WTC11 (cell line): ENCODE measurements around the gene KRTAP10-9. TPM values are rescaled to one million over a fixed set of nuclear protein-coding genes. Genes with fewer than 3 reads are reported as not detected.

Source experiments
- ATAC-seq: fragments of 200-7000 bp; cut with Tn5 transposase; 2 replicates; pipeline ENCODE4 v1.10.0; 2021; ENCODE audit warnings: mild to moderate bottlenecking, moderate library complexity
- CTCF ChIA-PET: fragments of 300-600 bp; sonication (Branson Sonifier 250); formaldehyde crosslinking; loops from one replicate; lab custom pipeline; 2021; ENCODE audit warnings: antibody characterized with exemption; lab: Charles Lee
- POLR2A ChIA-PET: fragments of 350-600 bp; sonication (Branson Sonifier 250); formaldehyde crosslinking; loops from one replicate; lab custom pipeline; 2021; ENCODE audit warnings: antibody characterized with exemption; lab: Charles Lee
- DNase-seq: peaks from one replicate; pipeline ENCODE4 v3.0.0; 2021; ENCODE audit warnings: low spot score
- H3K27ac Mint-ChIP-seq: 2 replicates; pipeline ENCODE4 v1.8.0; 2021; ENCODE audit warnings: mixed read lengths
- H3K27me3 Mint-ChIP-seq: 2 replicates; pipeline ENCODE4 v1.8.0; 2021; ENCODE audit warnings: low read depth, mild to moderate bottlenecking, moderate library complexity, mixed read lengths
- H3K36me3 Mint-ChIP-seq: 2 replicates; pipeline ENCODE4 v1.8.0; 2021; ENCODE audit warnings: mixed read lengths
- H3K4me1 Mint-ChIP-seq: 2 replicates; pipeline ENCODE4 v1.8.0; 2022; ENCODE audit warnings: mixed read lengths
- H3K4me3 Mint-ChIP-seq: 2 replicates; pipeline ENCODE4 v1.8.0; 2021; ENCODE audit warnings: mild to moderate bottlenecking, moderate library complexity, mixed read lengths
- H3K9me3 Mint-ChIP-seq: 2 replicates; pipeline ENCODE4 v1.8.0; 2021; ENCODE audit warnings: mixed read lengths
- CREM ChIP-seq: sonication (generic); formaldehyde crosslinking; IDR thresholded peaks from 2 replicates; pipeline ENCODE4 v1.8.1; 2022; ENCODE audit warnings: mild to moderate bottlenecking, missing genetic modification reagents, moderate library complexity
- ELF4 ChIP-seq: sonication (generic); formaldehyde crosslinking; IDR thresholded peaks from 2 replicates; pipeline ENCODE4 v1.8.1; 2022; ENCODE audit warnings: low read depth, mild to moderate bottlenecking, moderate library complexity, missing genetic modification reagents
- FOXP1 ChIP-seq: sonication (generic); formaldehyde crosslinking; IDR thresholded peaks from 2 replicates; pipeline ENCODE4 v1.8.0; 2022; ENCODE audit warnings: missing genetic modification reagents, mild to moderate bottlenecking, moderate library complexity, borderline replicate concordance
- GABPB1 ChIP-seq: sonication (generic); formaldehyde crosslinking; IDR thresholded peaks from 2 replicates; pipeline ENCODE4 v1.8.1; 2023; ENCODE audit warnings: mild to moderate bottlenecking, missing genetic modification reagents
- MYBL2 ChIP-seq: sonication (generic); formaldehyde crosslinking; IDR thresholded peaks from 2 replicates; pipeline ENCODE4 v1.8.1; 2023; ENCODE audit warnings: mild to moderate bottlenecking, moderate library complexity, missing genetic modification reagents
- OVOL2 ChIP-seq: fragments of 250-450 bp; sonication (Bioruptor Pico); IDR thresholded peaks from 2 replicates; pipeline ENCODE4 v1.9.0; 2021; ENCODE audit warnings: mild to moderate bottlenecking, borderline replicate concordance
- RELA ChIP-seq: sonication (generic); formaldehyde crosslinking; IDR thresholded peaks from 2 replicates; pipeline ENCODE4 v1.8.1; 2022; ENCODE audit warnings: missing genetic modification reagents, mild to moderate bottlenecking, borderline replicate concordance
- RORB ChIP-seq: fragments of 250-450 bp; sonication (Bioruptor Pico); IDR thresholded peaks from 2 replicates; pipeline ENCODE4 v1.9.0; 2021; ENCODE audit warnings: mild to moderate bottlenecking
- SMAD3 ChIP-seq: sonication (generic); formaldehyde crosslinking; IDR thresholded peaks from 2 replicates; pipeline ENCODE4 v1.8.0; 2022; ENCODE audit warnings: missing genetic modification reagents, mild to moderate bottlenecking, borderline replicate concordance
- ZNF317 ChIP-seq: sonication (generic); formaldehyde crosslinking; IDR thresholded peaks from 2 replicates; pipeline ENCODE4 v1.8.1; 2023; ENCODE audit warnings: low read depth, mild to moderate bottlenecking, moderate library complexity, missing genetic modification reagents, borderline replicate concordance
- ZNF416 ChIP-seq: fragments of 250-450 bp; sonication (Bioruptor Pico); IDR thresholded peaks from 2 replicates; pipeline ENCODE4 v1.9.0; 2021; ENCODE audit warnings: mild to moderate bottlenecking, inconsistent platforms
- total RNA-seq: library from RNA; stranded (reverse); gene quantifications from 3 replicates; pipeline ENCODE4 v1.2.3, GENCODE V29; 2021
- TF ChIP-seq, protein P1 (sequence below): fragments of 200-600 bp; IDR thresholded peaks from 2 replicates; pipeline ENCODE4 v1.8.0; 2022; ENCODE audit warnings: antibody characterized with exemption
- TF ChIP-seq, protein P2 (sequence below): sonication (generic); formaldehyde crosslinking; IDR thresholded peaks from 2 replicates; pipeline ENCODE4 v1.8.0; 2023; ENCODE audit warnings: missing genetic modification reagents, mild to moderate bottlenecking, borderline replicate concordance
- TF ChIP-seq, protein P3 (sequence below): sonication (generic); formaldehyde crosslinking; conservative IDR thresholded peaks from 2 replicates; pipeline ENCODE4 v1.8.1; 2023; ENCODE audit warnings: mild to moderate bottlenecking, low read depth, missing genetic modification reagents, moderate library complexity
- TF ChIP-seq, protein P4 (sequence below): sonication (generic); formaldehyde crosslinking; IDR thresholded peaks from 2 replicates; pipeline ENCODE4 v1.8.1; 2023; ENCODE audit warnings: mild to moderate bottlenecking, missing genetic modification reagents
- TF ChIP-seq, protein P5 (sequence below): sonication (generic); formaldehyde crosslinking; IDR thresholded peaks from 2 replicates; pipeline ENCODE4 v1.8.0; 2022; ENCODE audit warnings: mild to moderate bottlenecking, missing genetic modification reagents
- TF ChIP-seq, protein P6 (sequence below): sonication (generic); formaldehyde crosslinking; IDR thresholded peaks from 2 replicates; pipeline ENCODE4 v1.8.1; 2023; ENCODE audit warnings: mild to moderate bottlenecking, missing genetic modification reagents, borderline replicate concordance

Gene KRTAP10-9
- total RNA-seq, 1 experiment from 2014 or later = not detected

DNA sequence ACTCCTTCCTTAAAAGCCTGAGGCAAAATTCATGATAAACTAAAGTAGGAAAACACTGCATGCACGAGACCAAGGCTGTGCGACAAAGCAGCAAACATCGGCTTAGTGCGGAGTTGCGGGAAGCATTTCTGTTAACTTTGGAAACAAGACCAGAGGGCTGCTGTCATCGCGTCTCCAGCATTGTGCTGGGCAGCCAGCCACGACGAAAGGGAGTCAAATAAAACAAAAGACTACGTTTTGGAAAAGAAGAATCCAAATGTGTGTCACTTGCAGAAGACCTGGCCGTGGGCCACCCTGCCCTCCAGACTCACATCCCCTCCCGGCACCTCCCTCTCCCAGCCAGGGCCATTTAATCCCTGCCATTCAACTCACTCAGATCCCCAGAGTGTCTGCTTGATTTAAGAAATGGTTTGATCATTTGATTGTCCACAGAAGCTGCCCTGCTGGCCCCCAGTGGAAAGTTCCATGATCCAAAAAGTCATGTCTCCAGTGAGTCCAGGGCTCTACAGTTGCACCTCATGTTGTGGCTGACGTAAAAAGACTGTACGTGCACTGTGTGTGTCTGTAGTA lies 16.9 kb downstream of the KRTAP10-9 start:
- H3K4me1 Mint-ChIP-seq = peaks cover 10% of the 10 kb centered on the region

DNA sequence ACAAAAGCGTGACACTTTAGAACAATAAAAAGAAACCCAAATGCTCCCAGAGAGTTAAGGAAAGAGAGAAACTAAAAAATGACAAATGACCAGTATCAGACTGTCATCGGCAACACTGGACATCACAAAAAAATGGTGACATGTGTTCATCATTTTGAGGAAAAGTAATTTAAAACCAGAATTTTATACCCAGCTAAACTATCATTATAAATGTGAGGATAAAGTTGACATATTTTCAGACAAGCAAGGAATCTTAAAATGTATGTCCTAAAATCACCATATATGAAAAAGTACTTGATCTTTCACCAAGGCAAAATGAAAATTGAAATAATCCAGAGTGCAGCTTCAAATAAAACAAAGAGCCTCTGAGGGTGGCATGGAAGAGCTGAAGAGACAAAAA lies 18.0 kb downstream of the KRTAP10-9 start:
- peaks cover 27% of the 10 kb centered on the region for H3K36me3 Mint-ChIP-seq
- TF ChIP-seq, protein P1, sequence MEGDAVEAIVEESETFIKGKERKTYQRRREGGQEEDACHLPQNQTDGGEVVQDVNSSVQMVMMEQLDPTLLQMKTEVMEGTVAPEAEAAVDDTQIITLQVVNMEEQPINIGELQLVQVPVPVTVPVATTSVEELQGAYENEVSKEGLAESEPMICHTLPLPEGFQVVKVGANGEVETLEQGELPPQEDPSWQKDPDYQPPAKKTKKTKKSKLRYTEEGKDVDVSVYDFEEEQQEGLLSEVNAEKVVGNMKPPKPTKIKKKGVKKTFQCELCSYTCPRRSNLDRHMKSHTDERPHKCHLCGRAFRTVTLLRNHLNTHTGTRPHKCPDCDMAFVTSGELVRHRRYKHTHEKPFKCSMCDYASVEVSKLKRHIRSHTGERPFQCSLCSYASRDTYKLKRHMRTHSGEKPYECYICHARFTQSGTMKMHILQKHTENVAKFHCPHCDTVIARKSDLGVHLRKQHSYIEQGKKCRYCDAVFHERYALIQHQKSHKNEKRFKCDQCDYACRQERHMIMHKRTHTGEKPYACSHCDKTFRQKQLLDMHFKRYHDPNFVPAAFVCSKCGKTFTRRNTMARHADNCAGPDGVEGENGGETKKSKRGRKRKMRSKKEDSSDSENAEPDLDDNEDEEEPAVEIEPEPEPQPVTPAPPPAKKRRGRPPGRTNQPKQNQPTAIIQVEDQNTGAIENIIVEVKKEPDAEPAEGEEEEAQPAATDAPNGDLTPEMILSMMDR = no peak
- TF ChIP-seq ELF4 (CRISPR knock-in tag) (no peak), MYBL2 (CRISPR knock-in tag) (no peak), GABPB1 (CRISPR knock-in tag) (no peak), CREM (CRISPR knock-in tag) (no peak), ZNF416 (CRISPR knock-in tag) (no peak), ZNF317 (CRISPR knock-in tag) (no peak)
- TF ChIP-seq, protein P2, sequence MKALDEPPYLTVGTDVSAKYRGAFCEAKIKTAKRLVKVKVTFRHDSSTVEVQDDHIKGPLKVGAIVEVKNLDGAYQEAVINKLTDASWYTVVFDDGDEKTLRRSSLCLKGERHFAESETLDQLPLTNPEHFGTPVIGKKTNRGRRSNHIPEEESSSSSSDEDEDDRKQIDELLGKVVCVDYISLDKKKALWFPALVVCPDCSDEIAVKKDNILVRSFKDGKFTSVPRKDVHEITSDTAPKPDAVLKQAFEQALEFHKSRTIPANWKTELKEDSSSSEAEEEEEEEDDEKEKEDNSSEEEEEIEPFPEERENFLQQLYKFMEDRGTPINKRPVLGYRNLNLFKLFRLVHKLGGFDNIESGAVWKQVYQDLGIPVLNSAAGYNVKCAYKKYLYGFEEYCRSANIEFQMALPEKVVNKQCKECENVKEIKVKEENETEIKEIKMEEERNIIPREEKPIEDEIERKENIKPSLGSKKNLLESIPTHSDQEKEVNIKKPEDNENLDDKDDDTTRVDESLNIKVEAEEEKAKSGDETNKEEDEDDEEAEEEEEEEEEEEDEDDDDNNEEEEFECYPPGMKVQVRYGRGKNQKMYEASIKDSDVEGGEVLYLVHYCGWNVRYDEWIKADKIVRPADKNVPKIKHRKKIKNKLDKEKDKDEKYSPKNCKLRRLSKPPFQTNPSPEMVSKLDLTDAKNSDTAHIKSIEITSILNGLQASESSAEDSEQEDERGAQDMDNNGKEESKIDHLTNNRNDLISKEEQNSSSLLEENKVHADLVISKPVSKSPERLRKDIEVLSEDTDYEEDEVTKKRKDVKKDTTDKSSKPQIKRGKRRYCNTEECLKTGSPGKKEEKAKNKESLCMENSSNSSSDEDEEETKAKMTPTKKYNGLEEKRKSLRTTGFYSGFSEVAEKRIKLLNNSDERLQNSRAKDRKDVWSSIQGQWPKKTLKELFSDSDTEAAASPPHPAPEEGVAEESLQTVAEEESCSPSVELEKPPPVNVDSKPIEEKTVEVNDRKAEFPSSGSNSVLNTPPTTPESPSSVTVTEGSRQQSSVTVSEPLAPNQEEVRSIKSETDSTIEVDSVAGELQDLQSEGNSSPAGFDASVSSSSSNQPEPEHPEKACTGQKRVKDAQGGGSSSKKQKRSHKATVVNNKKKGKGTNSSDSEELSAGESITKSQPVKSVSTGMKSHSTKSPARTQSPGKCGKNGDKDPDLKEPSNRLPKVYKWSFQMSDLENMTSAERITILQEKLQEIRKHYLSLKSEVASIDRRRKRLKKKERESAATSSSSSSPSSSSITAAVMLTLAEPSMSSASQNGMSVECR = no peak
- TF ChIP-seq, protein P3, sequence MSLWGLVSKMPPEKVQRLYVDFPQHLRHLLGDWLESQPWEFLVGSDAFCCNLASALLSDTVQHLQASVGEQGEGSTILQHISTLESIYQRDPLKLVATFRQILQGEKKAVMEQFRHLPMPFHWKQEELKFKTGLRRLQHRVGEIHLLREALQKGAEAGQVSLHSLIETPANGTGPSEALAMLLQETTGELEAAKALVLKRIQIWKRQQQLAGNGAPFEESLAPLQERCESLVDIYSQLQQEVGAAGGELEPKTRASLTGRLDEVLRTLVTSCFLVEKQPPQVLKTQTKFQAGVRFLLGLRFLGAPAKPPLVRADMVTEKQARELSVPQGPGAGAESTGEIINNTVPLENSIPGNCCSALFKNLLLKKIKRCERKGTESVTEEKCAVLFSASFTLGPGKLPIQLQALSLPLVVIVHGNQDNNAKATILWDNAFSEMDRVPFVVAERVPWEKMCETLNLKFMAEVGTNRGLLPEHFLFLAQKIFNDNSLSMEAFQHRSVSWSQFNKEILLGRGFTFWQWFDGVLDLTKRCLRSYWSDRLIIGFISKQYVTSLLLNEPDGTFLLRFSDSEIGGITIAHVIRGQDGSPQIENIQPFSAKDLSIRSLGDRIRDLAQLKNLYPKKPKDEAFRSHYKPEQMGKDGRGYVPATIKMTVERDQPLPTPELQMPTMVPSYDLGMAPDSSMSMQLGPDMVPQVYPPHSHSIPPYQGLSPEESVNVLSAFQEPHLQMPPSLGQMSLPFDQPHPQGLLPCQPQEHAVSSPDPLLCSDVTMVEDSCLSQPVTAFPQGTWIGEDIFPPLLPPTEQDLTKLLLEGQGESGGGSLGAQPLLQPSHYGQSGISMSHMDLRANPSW = no peak
- TF ChIP-seq, protein P4, sequence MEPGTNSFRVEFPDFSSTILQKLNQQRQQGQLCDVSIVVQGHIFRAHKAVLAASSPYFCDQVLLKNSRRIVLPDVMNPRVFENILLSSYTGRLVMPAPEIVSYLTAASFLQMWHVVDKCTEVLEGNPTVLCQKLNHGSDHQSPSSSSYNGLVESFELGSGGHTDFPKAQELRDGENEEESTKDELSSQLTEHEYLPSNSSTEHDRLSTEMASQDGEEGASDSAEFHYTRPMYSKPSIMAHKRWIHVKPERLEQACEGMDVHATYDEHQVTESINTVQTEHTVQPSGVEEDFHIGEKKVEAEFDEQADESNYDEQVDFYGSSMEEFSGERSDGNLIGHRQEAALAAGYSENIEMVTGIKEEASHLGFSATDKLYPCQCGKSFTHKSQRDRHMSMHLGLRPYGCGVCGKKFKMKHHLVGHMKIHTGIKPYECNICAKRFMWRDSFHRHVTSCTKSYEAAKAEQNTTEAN (CRISPR knock-in tag) = no peak

More for the DNA sequence above, 16.9 kb downstream of the KRTAP10-9 start:
- TF ChIP-seq RORB (no peak), FOXP1 (CRISPR knock-in tag) (no peak), SMAD3 (CRISPR knock-in tag) (no peak), RELA (CRISPR knock-in tag) (no peak), OVOL2 (no peak)
- TF ChIP-seq, protein P5, sequence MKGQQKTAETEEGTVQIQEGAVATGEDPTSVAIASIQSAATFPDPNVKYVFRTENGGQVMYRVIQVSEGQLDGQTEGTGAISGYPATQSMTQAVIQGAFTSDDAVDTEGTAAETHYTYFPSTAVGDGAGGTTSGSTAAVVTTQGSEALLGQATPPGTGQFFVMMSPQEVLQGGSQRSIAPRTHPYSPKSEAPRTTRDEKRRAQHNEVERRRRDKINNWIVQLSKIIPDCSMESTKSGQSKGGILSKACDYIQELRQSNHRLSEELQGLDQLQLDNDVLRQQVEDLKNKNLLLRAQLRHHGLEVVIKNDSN (CRISPR knock-in tag) = no peak
- TF ChIP-seq, protein P6, sequence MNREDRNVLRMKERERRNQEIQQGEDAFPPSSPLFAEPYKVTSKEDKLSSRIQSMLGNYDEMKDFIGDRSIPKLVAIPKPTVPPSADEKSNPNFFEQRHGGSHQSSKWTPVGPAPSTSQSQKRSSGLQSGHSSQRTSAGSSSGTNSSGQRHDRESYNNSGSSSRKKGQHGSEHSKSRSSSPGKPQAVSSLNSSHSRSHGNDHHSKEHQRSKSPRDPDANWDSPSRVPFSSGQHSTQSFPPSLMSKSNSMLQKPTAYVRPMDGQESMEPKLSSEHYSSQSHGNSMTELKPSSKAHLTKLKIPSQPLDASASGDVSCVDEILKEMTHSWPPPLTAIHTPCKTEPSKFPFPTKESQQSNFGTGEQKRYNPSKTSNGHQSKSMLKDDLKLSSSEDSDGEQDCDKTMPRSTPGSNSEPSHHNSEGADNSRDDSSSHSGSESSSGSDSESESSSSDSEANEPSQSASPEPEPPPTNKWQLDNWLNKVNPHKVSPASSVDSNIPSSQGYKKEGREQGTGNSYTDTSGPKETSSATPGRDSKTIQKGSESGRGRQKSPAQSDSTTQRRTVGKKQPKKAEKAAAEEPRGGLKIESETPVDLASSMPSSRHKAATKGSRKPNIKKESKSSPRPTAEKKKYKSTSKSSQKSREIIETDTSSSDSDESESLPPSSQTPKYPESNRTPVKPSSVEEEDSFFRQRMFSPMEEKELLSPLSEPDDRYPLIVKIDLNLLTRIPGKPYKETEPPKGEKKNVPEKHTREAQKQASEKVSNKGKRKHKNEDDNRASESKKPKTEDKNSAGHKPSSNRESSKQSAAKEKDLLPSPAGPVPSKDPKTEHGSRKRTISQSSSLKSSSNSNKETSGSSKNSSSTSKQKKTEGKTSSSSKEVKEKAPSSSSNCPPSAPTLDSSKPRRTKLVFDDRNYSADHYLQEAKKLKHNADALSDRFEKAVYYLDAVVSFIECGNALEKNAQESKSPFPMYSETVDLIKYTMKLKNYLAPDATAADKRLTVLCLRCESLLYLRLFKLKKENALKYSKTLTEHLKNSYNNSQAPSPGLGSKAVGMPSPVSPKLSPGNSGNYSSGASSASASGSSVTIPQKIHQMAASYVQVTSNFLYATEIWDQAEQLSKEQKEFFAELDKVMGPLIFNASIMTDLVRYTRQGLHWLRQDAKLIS (CRISPR knock-in tag) = no peak
- Mint-ChIP-seq H3K27ac (no peak overlapping the region), H3K36me3 (peaks cover 28% of the 10 kb centered on the region), H3K9me3 (peaks cover 40% of the 10 kb centered on the region), H3K27me3 (peaks cover 8% of the 10 kb centered on the region; the same call in 1 of the 2 replicates), H3K4me3 (no peak overlapping the region)
- CTCF ChIA-PET = no interaction called here
- POLR2A ChIA-PET = no interaction called here
- ATAC-seq (no peak), DNase-seq (no peak)

More for the DNA sequence above, 18.0 kb downstream of the KRTAP10-9 start:
- no peak overlapping the region for H3K27ac Mint-ChIP-seq
- CTCF ChIA-PET = interaction anchor here (0.6 kb wide), 1 partner anchor 149 kb away, joined by 3 read pairs; no protein-coding TSS in a partner anchor
- no peak overlapping the region for H3K4me3 Mint-ChIP-seq
- H3K4me1 Mint-ChIP-seq = peaks cover 10% of the 10 kb centered on the region
- DNase-seq (no peak), ATAC-seq (no peak)
- H3K9me3 Mint-ChIP-seq = peaks cover 38% of the 10 kb centered on the region
- POLR2A ChIA-PET = no interaction called here
- peaks cover 8% of the 10 kb centered on the region; the same call in 1 of the 2 replicates for H3K27me3 Mint-ChIP-seq
